DND-41 (cell line): ENCODE data around the gene ABCD4.

Source experiments
- ATAC-seq: fragments of 200-7000 bp; cut with Tn5 transposase; 3 replicates; pipeline ENCODE4 v1.9.1; 2021; ENCODE audit warnings: low read depth; ENCODE audit not compliant: insufficient read depth
- DNase-seq: peaks from one replicate; pipeline ENCODE4 v3.0.0-alpha.2; 2020
- H2AFZ ChIP-seq: 2 replicates; pipeline ENCODE4 v1.6.0; 2012; ENCODE audit warnings: low read depth, low read length
- H3K27ac ChIP-seq: 2 replicates; pipeline ENCODE4 v1.5.1; 2012; ENCODE audit warnings: low read length, inconsistent platforms
- H3K27me3 ChIP-seq: fragments of 200-600 bp; sonication (generic); 2 replicates; pipeline ENCODE4 v1.6.0; 2012; ENCODE audit warnings: low read length, mild to moderate bottlenecking, inconsistent platforms; ENCODE audit not compliant: insufficient read depth, poor library complexity
- H3K36me3 ChIP-seq: 2 replicates; pipeline ENCODE4 v1.5.1; 2012; ENCODE audit warnings: low read length, inconsistent platforms; ENCODE audit not compliant: insufficient read depth
- H3K4me1 ChIP-seq: 2 replicates; pipeline ENCODE4 v1.5.1; 2012; ENCODE audit warnings: mild to moderate bottlenecking, low read length; ENCODE audit not compliant: insufficient read depth
- H3K4me2 ChIP-seq: 2 replicates; pipeline ENCODE4 v1.6.0; 2012; ENCODE audit warnings: mild to moderate bottlenecking, moderate library complexity, low read length, inconsistent platforms; ENCODE audit not compliant: insufficient read depth
- H3K4me3 ChIP-seq, 2 experiments: fragments of 200-600 bp in 1 of 2; shearing (Covaris generic) in 1 of 2; 2 replicates each; pipeline ENCODE4 v1.5.1; 2012 to 2016; ENCODE audit warnings: inconsistent platforms in 2 of 2, low read length in 2 of 2, mild to moderate bottlenecking in 2 of 2, low read depth in 1 of 2, moderate library complexity in 1 of 2
- H3K79me2 ChIP-seq: 2 replicates; pipeline ENCODE4 v1.6.0; 2012; ENCODE audit warnings: low read length, inconsistent platforms; ENCODE audit not compliant: insufficient read depth
- H3K9ac ChIP-seq: 2 replicates; pipeline ENCODE4 v1.6.0; 2012; ENCODE audit warnings: low read depth, mild to moderate bottlenecking, inconsistent platforms, low read length, moderate library complexity
- H3K9me3 ChIP-seq: 2 replicates; pipeline ENCODE4 v1.5.1; 2012; ENCODE audit warnings: low read length, moderate library complexity, mild to moderate bottlenecking, inconsistent platforms; ENCODE audit not compliant: insufficient read depth, severe bottlenecking
- H4K20me1 ChIP-seq: 2 replicates; pipeline ENCODE4 v1.6.0; 2012; ENCODE audit warnings: low read length; ENCODE audit not compliant: insufficient read depth
- EZH2 ChIP-seq: IDR thresholded peaks from 3 replicates; pipeline ENCODE4 v1.6.1; 2012; ENCODE audit warnings: borderline replicate concordance, low read depth, mild to moderate bottlenecking, moderate library complexity, low read length, inconsistent platforms; ENCODE audit not compliant: severe bottlenecking
- TF ChIP-seq, protein P1 (sequence below): IDR thresholded peaks from 2 replicates; pipeline ENCODE4 v1.5.1; 2012; ENCODE audit warnings: borderline replicate concordance, low read length, moderate library complexity, mild to moderate bottlenecking; ENCODE audit not compliant: poor library complexity, severe bottlenecking; ENCODE audit errors: extremely low read depth

Gene ABCD4

GRCh38 chr14:74289801-74290200 is 12.9 kb downstream of the ABCD4 start:
- Histone ChIP-seq H3K27me3 (no peaks in the 10 kb centered on the region), H2AFZ (no peak overlapping the region), H3K4me3 (no peak overlapping the region), H3K79me2 (0 out of 2 replicates have a peak, but pooled peaks cover 7% of the 10 kb centered on the region), H3K4me2 (no peak overlapping the region), H3K36me3 (peaks cover 89% of the 10 kb centered on the region), H3K4me1 (no peaks in the 10 kb centered on the region), H3K9me3 (no peaks in the 10 kb centered on the region), H3K9ac (no peak overlapping the region), H4K20me1 (peaks cover 15% of the 10 kb centered on the region), H3K27ac (no peak overlapping the region)
- ATAC-seq (no peak), DNase-seq (no peak)
- no peak for TF ChIP-seq EZH2
- TF ChIP-seq, protein P1, sequence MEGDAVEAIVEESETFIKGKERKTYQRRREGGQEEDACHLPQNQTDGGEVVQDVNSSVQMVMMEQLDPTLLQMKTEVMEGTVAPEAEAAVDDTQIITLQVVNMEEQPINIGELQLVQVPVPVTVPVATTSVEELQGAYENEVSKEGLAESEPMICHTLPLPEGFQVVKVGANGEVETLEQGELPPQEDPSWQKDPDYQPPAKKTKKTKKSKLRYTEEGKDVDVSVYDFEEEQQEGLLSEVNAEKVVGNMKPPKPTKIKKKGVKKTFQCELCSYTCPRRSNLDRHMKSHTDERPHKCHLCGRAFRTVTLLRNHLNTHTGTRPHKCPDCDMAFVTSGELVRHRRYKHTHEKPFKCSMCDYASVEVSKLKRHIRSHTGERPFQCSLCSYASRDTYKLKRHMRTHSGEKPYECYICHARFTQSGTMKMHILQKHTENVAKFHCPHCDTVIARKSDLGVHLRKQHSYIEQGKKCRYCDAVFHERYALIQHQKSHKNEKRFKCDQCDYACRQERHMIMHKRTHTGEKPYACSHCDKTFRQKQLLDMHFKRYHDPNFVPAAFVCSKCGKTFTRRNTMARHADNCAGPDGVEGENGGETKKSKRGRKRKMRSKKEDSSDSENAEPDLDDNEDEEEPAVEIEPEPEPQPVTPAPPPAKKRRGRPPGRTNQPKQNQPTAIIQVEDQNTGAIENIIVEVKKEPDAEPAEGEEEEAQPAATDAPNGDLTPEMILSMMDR, result no peak

GRCh38 chr14:74286736-74287135 is 16.0 kb downstream of the ABCD4 start:
- peaks cover 79% of the 10 kb centered on the region for H3K36me3 ChIP-seq

GRCh38 chr14:74281069-74281468 is 21.7 kb downstream of the ABCD4 start:
- DNase-seq (no peak), ATAC-seq (no peak)
- peaks cover 25% of the 10 kb centered on the region for H3K36me3 ChIP-seq
- H3K27ac ChIP-seq, result no peak overlapping the region
- H3K79me2 ChIP-seq, result no peaks in the 10 kb centered on the region
- H3K27me3 ChIP-seq, result no peaks in the 10 kb centered on the region
- no peaks in the 10 kb centered on the region for H3K9me3 ChIP-seq
- H3K4me3 ChIP-seq, result no peak overlapping the region
- H3K4me1 ChIP-seq, result no peaks in the 10 kb centered on the region
- no peak overlapping the region for H3K4me2 ChIP-seq
- H3K9ac ChIP-seq, result no peak overlapping the region
- TF ChIP-seq EZH2, result no peak
- TF ChIP-seq, protein P1, result no peak
- H2AFZ ChIP-seq, result no peak overlapping the region
- no peaks in the 10 kb centered on the region for H4K20me1 ChIP-seq

More at GRCh38 chr14:74286736-74287135, 16.0 kb downstream of the ABCD4 start:
- ATAC-seq (no peak; the same call in 2 of the 3 replicates), DNase-seq (no peak)
- no peak for TF ChIP-seq EZH2
- TF ChIP-seq, protein P1, result no peak
- no peaks in the 10 kb centered on the region for H3K79me2 ChIP-seq
- H3K4me1 ChIP-seq, result no peaks in the 10 kb centered on the region
- peaks cover 3% of the 10 kb centered on the region; the same call in 1 of the 2 replicates for H4K20me1 ChIP-seq
- H3K4me3 ChIP-seq, result no peak overlapping the region
- H3K27me3 ChIP-seq, result no peaks in the 10 kb centered on the region
- no peak overlapping the region for H3K4me2 ChIP-seq
- H3K27ac ChIP-seq, result no peak overlapping the region
- no peak overlapping the region for H3K9ac ChIP-seq
- no peak overlapping the region for H2AFZ ChIP-seq
- no peaks in the 10 kb centered on the region for H3K9me3 ChIP-seq

GRCh38 chr14:74278080-74278479 is 24.7 kb downstream of the ABCD4 start:
- no peak overlapping the region for H2AFZ ChIP-seq
- no peaks in the 10 kb centered on the region for H3K79me2 ChIP-seq
- TF ChIP-seq, protein P1, result no peak
- TF ChIP-seq EZH2, result no peak
- ATAC-seq, result no peak
- no peaks in the 10 kb centered on the region for H3K27me3 ChIP-seq
- H3K36me3 ChIP-seq, result peaks cover 2% of the 10 kb centered on the region
- H3K4me1 ChIP-seq, result peaks cover 7% of the 10 kb centered on the region
- H3K9me3 ChIP-seq, result no peaks in the 10 kb centered on the region
- H3K4me3 ChIP-seq, result no peak overlapping the region
- H3K9ac ChIP-seq, result no peak overlapping the region
- no peak overlapping the region for H3K27ac ChIP-seq
- no peak for DNase-seq
- H4K20me1 ChIP-seq, result no peaks in the 10 kb centered on the region
- H3K4me2 ChIP-seq, result no peak overlapping the region
